Peyer's patch (tissue), 4 donors: ENCODE measurements around the gene SGIP1. TPM values are rescaled to one million over a fixed set of nuclear protein-coding genes. Genes with fewer than 3 reads are reported as not detected.
A peak's percentile ranks its signal among the peaks of the same experiment; 100 is the strongest.

ENCODE experiments used
- DNase-seq, 3 donors: peaks; one replicate each; pipeline ENCODE4 v3.0.0-alpha.2; 2017 to 2019
- H3K27ac ChIP-seq, 4 donors: fragments of 200-600 bp; sonication (generic); one replicate each; pipeline ENCODE4 v1.5.1; 2016 to 2019
- H3K27me3 ChIP-seq, 2 donors: fragments of 200-600 bp; sonication (generic); one replicate each; pipeline ENCODE4 v1.5.1; 2019
- H3K36me3 ChIP-seq, 3 donors: fragments of 200-600 bp; sonication (generic); one replicate each; pipeline ENCODE4 v1.5.1; 2016 to 2019
- H3K4me1 ChIP-seq, 4 donors: fragments of 200-600 bp; sonication (generic); one replicate each; pipeline ENCODE4 v1.5.1; 2016 to 2019
- H3K4me3 ChIP-seq, 4 donors: fragments of 200-600 bp; sonication (generic); 1 replicate in 3 of 4; 2 replicates in 1 of 4; pipeline ENCODE4 v1.5.1; 2016 to 2019; ENCODE audit warnings: mild to moderate bottlenecking in 1 of 4
- H3K9me3 ChIP-seq, 4 donors: fragments of 200-600 bp; sonication (generic); one replicate each; pipeline ENCODE4 v1.5.1; 2016 to 2019; ENCODE audit warnings: mild to moderate bottlenecking in 1 of 4
- POLR2A ChIP-seq, 2 donors: fragments of 450-650 bp; IDR thresholded peaks; one replicate each; pipeline ENCODE4 v1.5.1; 2017; ENCODE audit warnings: antibody characterized with exemption in 2 of 2, mild to moderate bottlenecking in 2 of 2, moderate library complexity in 2 of 2
- total RNA-seq, 4 donors: library from RNA; depleted of rRNA; stranded (reverse); fragments of >200 nt; gene quantifications; one replicate each; pipeline ENCODE4 v1.1.0, GENCODE V29; 2016
- TF ChIP-seq, protein P1 (sequence below), 6 experiments: fragments of 450-650 bp in 4 of 6; fragments of 200-600 bp in 2 of 6; sonication (generic) in 1 of 6; IDR thresholded peaks; one replicate each; pipeline ENCODE4 v1.5.1; 2017 to 2019; ENCODE audit warnings: antibody characterized with exemption in 6 of 6, mild to moderate bottlenecking in 3 of 6, moderate library complexity in 1 of 6

The SGIP1 gene
- total RNA-seq, 4 donors from 2014 or later, result 0.47 to 14.9 (median 5.8) TPM

DNA sequence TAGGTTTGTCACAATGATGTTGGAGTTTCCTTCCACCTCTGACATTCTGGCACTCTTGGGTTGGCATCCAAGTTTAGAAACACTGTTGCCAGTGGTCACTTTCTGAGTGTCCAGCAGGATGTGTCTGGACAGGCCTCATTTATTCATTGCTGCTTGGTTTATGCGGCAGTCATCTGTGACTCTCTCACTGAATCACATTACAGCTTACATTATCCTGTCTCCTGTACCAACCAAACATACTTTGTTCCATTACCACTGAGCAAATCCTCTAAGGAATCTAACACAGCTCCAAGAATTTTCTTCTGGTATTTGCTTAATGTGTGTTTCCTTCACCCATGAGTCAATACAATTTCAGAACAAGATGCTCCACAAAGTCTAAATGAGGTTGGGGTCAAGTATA lies 19.9 kb downstream of the SGIP1 start:
- H3K9me3 ChIP-seq, result no peaks in the 10 kb centered on the region
- no peaks in the 10 kb centered on the region for H3K27me3 ChIP-seq
- no peaks in the 10 kb centered on the region for H3K4me1 ChIP-seq
- H3K27ac ChIP-seq, result no peak overlapping the region
- TF ChIP-seq POLR2A (IDR thresholded peaks at IDR 0.05), result no peak
- TF ChIP-seq, protein P1, sequence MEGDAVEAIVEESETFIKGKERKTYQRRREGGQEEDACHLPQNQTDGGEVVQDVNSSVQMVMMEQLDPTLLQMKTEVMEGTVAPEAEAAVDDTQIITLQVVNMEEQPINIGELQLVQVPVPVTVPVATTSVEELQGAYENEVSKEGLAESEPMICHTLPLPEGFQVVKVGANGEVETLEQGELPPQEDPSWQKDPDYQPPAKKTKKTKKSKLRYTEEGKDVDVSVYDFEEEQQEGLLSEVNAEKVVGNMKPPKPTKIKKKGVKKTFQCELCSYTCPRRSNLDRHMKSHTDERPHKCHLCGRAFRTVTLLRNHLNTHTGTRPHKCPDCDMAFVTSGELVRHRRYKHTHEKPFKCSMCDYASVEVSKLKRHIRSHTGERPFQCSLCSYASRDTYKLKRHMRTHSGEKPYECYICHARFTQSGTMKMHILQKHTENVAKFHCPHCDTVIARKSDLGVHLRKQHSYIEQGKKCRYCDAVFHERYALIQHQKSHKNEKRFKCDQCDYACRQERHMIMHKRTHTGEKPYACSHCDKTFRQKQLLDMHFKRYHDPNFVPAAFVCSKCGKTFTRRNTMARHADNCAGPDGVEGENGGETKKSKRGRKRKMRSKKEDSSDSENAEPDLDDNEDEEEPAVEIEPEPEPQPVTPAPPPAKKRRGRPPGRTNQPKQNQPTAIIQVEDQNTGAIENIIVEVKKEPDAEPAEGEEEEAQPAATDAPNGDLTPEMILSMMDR (IDR thresholded peaks at IDR 0.05), result no peak
- no peak for DNase-seq
- H3K4me3 ChIP-seq, result no peak overlapping the region
- H3K36me3 ChIP-seq, result no peaks in the 10 kb centered on the region

DNA sequence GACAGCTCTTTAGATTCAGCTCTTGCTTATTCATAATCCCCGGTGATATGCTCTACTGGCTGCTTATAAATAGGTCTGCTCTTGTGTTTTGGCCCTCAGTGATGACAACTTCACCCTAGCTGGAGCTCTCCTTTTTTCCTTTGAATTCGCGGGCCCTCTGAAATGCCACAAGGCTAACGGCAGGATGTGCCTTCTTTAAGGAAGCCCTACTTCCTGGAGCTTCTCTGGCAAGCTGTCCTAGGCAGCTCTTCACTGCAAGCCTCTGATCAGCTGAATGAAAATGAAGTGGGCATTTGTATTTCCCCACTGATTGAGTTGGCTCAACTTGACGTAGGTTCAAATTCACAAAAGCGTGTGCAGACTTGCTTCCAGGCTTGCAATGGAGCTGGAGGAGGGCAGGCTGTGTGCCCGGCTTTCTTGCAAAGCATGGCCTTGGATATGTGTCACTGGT lies 22.2 kb downstream of the SGIP1 start:
- Histone ChIP-seq H3K4me1 (no peaks in the 10 kb centered on the region), H3K9me3 (no peaks in the 10 kb centered on the region), H3K27ac (no peak overlapping the region), H3K27me3 (no peaks in the 10 kb centered on the region), H3K36me3 (no peaks in the 10 kb centered on the region), H3K4me3 (no peak overlapping the region)
- no peak for DNase-seq
- TF ChIP-seq, protein P1 (IDR thresholded peaks at IDR 0.05), result no peak
- TF ChIP-seq POLR2A (IDR thresholded peaks at IDR 0.05), result no peak

- TF ChIP-seq POLR2A (IDR thresholded peaks at IDR 0.05), result no peak
- TF ChIP-seq, protein P1 (IDR thresholded peaks at IDR 0.05), result no peak
- Histone ChIP-seq H3K4me3 (no peak overlapping the region), H3K36me3 (no peaks in the 10 kb centered on the region), H3K4me1 (no peaks in the 10 kb centered on the region), H3K27ac (no peak overlapping the region), H3K9me3 (no peaks in the 10 kb centered on the region), H3K27me3 (no peaks in the 10 kb centered on the region)
- DNase-seq, result no peak
Observed at GRCh38 chr1:66557157-66557556, 23.2 kb downstream of the SGIP1 start.

GRCh38 chr1:66559517-66559916 lies 25.6 kb downstream of the SGIP1 start:
- H3K36me3 ChIP-seq, result no peaks in the 10 kb centered on the region
- TF ChIP-seq, protein P1 (IDR thresholded peaks at IDR 0.05), result no peak
- no peak for TF ChIP-seq POLR2A (IDR thresholded peaks at IDR 0.05)
- H3K9me3 ChIP-seq, result no peaks in the 10 kb centered on the region
- H3K27ac ChIP-seq, result no peak overlapping the region
- peaks cover 0 to 10% (median 0%) of the 10 kb centered on the region in 4 donors for H3K4me1 ChIP-seq
- no peak overlapping the region for H3K4me3 ChIP-seq
- H3K27me3 ChIP-seq, result no peaks in the 10 kb centered on the region
- no peak for DNase-seq

GRCh38 chr1:66562561-66562960 lies 28.6 kb downstream of the SGIP1 start:
- H3K4me3 ChIP-seq, result no peak overlapping the region
- no peaks in the 10 kb centered on the region for H3K36me3 ChIP-seq
- TF ChIP-seq POLR2A (IDR thresholded peaks at IDR 0.05), result no peak
- TF ChIP-seq, protein P1 (IDR thresholded peaks at IDR 0.05), result no peak
- no peaks in the 10 kb centered on the region for H3K9me3 ChIP-seq
- DNase-seq, result no peak
- peak overlapping the region in 2 of 4 donors; percentile 66 to 74 for H3K27ac ChIP-seq
- H3K27me3 ChIP-seq, result no peaks in the 10 kb centered on the region
- H3K4me1 ChIP-seq, result peaks cover 0 to 10% (median 0%) of the 10 kb centered on the region in 4 donors
